GM20431 (cell line): ENCODE results near the gene NBEAL2.
"Not testable (repeated sequence)": the region's sequence is repeated elsewhere in the genome, so short reads cannot be mapped to it uniquely, and the experiment has no call there.

ENCODE experiments used
- in situ Hi-C: fragments of 300-500 bp; cut with MseI, MboI; formaldehyde crosslinking; loops from one replicate; pipeline ENCODE4 v1.15.0; 2020; ENCODE audit warnings: low sequenced_read_pairs; ENCODE audit not compliant: unreplicated experiment

Gene NBEAL2

DNA sequence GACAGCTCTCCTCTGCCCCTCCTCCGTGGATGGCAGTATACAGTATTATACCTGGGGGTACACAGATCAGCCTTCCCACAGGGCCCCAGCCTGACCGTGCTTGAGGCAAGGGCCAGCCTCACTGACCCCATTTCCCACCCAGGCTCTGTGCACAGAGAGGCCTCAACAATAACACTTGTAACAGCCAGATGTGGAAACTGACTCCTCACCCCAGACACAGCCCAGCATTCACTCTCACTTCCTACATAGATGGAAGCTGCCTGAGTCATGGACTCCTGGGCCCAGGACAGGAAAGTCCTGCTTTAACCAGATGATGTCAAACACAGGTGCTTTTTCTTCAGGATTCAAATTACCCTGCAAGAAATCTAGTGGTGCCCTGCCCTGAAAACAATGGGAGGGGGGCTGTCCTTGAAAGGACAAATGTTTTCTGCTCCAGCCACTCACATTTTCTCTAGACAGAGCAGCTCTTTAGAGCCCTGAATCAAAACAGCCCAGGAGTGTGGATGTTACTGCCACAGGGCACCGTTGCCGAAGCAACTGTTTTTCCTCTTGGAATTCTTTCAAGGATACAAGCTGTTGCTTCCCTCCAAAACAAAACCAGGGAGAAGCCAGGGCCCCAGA, 19.3 kb upstream of the NBEAL2 start:
- in situ Hi-C loops: no loop called here

DNA sequence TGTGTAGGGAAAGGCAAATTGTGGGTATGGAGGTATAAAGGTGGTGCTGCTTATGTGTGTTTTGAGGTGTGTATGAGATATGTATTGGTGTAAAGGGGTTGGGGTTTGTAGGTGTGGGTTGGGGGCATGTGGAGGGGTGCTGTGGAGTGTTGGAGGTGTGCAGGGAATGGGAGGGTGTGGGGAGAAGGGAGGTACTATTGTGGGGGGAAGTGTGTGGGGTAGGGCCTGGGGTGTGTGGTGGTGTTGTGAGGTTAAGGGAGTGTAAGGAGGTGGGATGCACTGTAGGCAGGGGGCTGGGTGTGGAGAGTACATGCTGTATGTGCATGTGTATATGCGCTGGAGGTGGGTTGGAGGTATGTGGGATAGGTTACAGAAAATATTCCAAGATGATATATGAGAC, 18.6 kb upstream of the NBEAL2 start:
- in situ Hi-C loops: no loop called here

DNA sequence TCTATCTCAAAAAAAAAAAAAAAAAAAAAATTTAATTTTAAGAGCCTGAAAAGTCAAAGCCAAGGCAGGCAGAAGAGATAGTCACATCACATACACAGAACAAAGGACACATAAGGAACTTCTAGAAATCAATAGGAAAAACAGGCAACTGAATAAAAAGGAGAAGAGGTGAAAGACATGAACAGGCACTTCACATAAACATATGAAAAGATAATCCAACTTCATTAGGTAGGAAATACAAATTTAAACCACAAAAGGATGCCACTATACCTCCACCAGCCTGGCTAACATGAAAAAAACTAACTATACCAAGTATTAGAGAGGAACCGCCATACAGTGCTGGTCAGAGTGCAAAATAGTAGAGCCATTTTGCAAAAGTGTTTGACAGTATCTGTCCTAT, 17.0 kb upstream of the NBEAL2 start:
- in situ Hi-C loops: no loop called here

DNA sequence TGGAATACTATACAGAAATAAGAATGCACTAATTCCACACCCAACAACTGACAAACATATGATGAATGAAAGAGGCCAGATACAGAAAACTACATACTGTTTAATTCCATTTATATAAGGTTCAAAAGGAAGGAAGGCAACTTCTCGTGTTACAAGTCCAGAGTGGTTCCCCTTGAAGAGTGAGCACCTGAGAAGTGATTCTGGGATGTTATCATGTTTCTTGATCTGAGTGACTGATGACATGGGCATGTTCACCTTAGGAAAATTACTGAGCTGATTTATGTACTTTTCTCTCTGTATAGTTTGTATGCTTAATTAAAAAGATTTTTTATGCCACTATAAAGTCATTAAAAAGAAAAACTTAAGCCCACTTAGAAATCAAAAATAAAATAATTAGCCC, 16.5 kb upstream of the NBEAL2 start:
- in situ Hi-C loops: no loop called here

DNA sequence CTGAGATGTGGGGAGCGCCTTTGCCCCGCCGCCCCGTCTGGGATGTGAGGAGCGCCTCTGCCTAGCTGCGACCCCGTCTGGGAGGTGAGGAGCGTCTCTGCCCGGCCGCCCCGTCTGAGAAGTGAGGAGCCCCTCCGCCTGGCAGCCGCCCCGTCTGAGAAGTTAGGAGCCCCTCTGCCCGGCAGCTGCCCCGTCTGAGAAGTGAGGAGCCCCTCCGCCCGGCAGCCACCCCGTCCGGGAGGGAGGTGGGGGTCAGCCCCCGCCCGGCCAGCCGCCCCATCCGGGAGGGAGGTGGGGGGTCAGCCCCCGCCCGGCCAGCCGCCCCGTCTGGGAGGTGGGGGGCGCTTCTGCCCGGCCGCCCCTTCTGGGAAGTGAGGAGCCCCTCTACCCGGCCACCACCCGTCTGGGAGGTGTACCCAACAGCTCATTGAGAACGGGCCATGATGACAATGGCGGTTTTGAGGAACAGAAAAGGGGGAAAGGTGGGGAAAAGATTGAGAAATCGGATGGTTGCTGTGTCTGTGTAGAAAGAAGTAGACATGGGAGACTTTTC, 15.4 kb upstream of the NBEAL2 start:
- in situ Hi-C loops: not testable (repeated sequence)

DNA sequence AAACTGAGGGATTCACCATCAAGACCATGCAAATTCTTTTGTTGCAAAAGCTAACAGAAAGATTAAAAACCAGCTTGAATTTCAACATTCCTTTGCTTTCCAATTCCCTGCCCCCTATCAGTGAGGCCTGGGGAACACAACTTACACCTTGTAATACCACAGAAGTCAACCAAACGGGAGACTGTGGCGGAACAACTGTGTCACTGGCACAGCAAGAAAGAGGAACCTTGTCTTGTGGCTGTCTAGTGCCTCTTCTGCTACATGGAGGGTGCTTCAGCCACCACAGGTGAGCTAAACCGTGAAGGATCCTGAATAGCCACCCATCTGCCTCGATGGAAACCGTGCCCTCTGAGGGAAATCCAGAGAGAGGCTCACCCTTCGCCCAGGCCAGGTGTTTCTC, 14.3 kb upstream of the NBEAL2 start:
- in situ Hi-C loops: no loop called here

DNA sequence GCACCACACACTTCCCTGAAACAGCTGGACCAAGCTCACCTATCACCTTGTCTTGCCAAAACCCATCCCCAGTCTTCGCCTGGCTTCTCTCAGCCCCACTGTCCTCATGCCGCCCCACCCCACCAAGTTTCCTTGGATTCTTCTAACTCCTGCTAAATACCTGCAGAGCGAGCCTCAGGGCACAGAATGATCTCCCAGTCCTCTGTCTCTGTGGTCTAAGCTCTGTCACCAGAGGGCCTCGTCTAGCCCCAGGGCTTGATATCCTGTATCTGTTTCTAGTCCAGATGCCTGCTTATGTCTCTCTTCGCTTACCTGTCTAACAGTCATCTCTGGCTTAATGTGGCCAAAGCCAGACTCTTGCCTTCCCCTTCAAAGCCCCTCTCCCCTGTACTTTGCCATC, 12.7 kb upstream of the NBEAL2 start:
- in situ Hi-C loops: no loop called here

DNA sequence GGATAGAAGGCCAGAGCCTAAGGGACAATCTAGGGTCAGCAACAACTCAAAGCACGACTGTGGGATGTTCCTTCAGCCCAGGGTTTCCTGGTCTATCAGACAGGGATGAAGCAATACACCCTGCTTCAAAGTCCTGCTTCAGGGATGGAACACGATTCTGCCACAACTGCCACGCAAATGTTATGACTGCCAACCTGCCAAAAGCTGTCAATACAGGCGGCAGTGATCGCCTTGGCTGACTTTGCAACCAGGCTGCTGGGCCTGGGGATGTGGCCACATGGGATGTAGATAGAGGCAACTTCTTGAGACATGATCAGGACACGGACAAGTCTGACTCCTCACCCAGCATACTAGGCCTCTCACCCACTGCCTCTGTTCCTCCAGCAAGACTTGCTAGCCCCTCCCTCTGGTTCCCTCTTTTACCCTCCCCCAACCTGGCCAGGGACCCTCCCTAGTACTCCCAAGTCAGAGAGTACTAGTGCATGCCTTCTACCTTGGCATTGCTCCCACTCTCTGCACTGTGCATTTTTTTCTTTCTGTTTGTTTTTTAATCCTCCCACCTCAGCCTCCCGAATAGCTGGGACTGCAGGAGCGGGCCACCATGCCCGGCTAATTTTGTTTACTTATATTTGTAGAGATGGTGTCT, 10.6 kb upstream of the NBEAL2 start:
- in situ Hi-C loops: no loop called here

DNA sequence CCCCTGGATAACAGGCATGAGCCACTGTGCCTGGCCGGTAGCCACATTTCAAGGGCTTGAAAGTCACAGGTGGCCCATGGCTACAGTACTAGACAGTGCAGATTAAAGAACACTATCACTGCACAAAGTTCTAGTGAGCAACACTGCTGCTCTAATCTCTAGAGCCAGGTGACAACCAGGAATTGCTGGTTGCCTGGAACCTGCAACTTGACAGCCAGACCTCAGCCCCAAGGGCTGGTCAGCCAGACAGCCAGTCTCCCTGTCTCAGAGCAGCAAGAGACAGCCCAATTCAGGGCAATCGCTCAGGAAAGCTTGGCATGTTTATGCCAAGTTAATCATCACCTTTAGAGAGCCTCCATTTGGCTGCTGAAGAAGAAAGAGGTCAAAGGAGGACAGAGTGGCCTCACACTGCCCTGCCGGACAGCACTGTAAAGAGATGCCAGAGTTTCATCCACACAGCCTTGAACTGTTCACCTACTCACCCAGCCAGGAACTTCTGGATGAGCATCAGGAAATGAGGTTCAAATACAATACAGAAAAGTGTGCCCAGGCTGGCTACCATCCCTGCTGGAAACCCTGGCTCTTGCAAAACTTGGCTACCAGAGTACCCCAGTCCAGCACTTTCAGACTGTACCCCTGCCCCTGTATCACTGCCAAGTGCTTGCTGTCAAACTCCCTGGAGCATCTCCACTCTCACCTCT, 8.9 kb upstream of the NBEAL2 start:
- in situ Hi-C loops: no loop called here

DNA sequence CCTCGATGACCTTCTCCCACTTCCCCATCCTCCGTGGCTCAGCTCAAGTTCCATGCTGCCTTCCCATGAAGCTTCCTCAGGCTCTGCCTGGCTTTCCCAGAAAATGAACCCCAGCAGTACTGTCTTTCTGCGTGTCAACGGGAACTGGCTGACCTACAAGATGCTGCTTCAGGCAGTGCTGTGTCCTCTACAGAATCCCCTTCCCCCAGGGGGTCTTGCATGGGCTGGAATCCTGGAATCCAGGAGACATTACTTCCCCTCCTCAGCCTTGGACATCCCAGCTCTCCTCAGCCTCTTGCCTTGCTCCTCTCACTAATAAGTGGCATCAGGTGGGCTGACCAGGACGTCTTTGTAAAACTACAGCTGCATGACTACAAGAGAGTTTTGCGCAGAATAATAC, 8.3 kb upstream of the NBEAL2 start:
- in situ Hi-C loops: no loop called here

DNA sequence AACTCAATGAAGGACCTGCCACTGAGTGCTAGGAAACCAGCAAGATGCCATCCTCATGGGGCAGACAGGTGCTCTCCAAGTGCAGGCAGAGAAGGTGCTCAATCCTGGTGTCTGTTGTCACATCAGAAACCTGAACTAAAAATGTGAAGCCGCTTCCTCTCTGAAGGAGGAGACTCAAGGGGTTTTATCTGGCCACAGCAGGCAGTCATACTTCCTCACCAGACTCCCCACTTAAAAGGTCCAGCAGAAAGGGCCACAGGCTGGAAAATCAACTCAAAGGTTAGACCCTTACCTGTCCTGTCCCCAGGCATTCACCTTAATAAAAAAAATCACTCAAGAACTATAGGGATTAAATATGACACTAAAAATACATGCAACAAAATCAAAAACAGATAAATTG, 7.7 kb upstream of the NBEAL2 start:
- in situ Hi-C loops: no loop called here

DNA sequence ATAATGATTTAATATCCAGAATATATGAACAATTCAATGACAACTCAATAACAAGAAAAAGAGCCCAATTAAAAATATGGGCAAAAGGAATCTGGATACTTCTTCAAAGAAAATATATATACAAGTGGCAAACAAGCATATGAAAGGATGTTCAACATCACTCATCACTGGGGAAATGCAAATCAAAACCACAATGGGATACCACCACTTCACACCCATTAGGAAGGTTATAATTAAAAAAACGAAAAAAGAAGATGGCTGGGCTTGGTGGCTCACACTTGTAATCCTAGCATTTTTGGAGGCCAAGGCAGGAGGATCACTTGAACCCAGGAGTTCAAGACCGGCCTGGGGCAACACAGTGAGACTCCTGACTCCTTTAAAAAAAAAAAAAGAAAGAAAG, 7.1 kb upstream of the NBEAL2 start:
- in situ Hi-C loops: no loop called here

DNA sequence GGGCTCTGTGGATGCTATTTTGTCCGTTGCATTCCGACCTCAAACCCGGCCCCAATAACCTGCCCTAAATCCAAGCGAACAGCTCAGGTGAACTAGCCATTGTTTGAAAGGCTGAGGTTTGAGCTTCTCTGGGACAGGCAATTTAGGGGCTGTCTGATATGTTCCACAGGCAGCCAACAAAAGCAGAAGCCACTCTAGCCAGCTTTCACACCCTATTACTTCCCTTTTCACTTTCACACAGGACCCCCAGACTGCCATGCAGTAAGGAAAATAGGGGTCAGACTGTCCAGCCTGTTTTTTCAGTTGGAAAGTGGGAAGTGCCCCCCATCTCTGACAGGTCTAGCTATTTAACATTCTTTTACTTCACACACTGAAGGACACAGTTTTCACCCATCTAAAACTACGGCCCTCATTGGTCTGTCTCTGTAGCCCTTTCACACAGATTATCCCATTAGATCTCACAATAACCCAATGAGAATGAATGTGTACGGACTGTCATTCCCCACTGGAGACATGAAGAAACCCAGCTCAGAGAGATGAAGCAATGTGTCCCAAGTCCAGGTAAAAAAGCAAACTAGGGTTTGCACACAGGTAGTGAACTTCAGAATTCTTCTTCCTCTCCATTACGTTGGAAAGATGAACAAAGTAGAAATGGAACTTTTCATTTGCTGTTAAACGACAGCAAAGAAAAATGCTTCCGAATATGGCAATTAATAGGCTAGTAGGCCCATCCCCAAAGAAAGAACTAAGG, 4.9 kb upstream of the NBEAL2 start:
- in situ Hi-C loops: no loop called here

DNA sequence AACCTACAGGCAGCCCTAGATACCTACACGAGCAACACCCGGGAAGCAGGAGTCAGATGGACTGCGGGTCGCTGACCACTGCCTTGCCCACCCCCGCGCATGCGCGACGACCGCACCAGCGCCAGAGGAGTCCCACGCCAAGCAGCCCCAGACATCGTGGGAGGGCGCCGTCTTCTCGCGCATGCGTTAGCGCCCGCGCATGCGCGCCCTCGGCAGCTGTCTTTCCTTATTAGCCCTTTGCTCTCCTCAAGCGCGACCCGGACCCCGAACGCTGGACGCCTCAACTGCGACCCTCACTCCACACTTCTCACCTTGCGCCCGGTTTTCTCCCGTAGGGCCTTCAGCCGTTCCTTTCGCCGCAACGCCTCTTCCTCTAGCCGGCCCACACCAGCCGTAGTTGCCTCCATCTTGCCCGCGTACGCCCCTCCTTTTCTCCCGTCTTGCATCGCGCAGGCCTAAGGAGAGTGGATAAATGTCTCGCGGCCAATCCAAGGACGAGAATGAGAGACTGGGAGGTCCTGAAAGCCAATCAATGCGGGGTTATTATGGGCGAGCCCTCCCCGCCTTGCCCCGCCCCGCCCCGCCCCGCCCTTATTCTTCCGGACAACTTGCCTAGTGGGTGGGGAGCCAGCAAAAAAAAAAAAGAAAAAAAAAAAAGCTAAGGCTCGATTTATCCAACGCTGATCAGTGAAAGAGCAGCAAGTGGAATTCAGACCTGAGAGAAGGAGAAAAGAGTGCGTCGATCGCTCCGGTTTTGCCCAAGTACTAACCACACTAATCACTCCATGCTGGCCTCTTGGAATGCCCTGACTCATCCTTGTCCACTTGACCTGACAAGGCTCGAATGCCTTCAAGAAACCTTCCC, 2.9 kb upstream of the NBEAL2 start, which contains the start of gene CCDC12:
CCDC12 (minus strand) TSS at position 420 of the 865 bp plus-strand sequence; CDS start at position 407, 13 bp downstream.
- in situ Hi-C loops: no loop called here

DNA sequence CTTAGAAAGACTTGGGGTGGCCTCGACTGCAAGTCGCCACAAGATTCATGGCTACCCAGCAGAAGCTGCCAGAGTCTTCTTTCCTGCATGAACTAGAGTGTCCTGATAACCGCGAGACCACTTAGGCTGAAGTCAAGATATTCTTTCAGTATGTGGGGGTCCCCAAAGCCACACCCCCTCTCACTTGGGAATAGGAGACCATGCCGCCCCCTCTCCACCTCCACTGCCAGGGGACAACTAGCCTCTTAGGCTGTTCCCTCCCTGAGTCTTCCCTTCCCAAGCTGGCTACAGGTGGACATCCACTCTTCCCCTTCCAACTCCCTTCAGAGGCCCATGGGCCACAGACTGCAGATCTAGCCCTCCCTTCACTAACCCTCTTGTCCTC, 1.7 kb upstream of the NBEAL2 start:
- in situ Hi-C loops: no loop called here

DNA sequence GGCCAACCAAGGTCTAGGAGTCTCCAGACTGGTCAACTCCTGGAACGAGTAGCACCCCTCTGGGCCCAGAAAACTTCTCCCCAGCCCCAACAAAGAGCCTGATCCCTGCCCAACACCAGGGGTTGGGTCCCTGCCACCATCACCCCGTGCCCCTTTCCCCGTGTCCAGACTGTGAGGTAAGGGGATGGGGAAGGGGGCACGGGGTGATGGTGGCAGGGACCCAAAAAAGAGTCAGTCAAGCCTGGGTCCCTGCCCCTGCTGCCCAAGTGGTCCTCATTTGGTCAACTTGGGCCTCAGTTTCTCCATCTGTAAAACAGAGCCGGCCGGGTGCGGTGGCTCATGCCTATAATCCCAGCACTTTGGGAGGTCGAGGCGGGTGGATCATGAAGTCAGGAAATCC, 1.1 kb upstream of the NBEAL2 start:
- in situ Hi-C loops: no loop called here

DNA sequence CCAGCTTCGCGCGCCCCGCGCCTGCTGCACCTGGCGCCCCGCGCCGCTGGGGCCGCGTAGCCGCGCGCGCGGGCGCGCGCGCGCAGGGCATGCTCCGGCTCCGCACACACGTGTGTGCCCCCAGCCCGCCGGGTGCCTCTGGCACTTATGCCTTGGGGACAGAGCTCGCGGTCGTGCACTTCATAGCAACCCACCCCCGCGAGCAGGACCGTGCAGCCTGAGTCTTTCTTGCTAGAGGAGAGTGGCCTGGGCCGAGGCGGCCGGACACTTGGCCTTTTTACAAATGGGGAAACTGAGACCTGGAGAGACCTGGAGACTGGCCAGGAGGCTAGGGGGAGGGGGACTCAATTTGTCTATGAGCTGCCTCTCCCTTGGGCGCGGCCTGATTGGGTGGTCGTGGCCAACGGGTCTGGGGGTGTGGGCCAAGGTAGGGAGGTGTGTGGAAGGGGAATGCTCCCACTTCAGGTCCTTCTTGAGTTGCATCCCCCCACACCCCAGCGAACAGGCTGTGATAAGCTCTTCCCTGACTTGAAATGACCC, 562 bp downstream of the NBEAL2 start:
- in situ Hi-C loops: no loop called here

DNA sequence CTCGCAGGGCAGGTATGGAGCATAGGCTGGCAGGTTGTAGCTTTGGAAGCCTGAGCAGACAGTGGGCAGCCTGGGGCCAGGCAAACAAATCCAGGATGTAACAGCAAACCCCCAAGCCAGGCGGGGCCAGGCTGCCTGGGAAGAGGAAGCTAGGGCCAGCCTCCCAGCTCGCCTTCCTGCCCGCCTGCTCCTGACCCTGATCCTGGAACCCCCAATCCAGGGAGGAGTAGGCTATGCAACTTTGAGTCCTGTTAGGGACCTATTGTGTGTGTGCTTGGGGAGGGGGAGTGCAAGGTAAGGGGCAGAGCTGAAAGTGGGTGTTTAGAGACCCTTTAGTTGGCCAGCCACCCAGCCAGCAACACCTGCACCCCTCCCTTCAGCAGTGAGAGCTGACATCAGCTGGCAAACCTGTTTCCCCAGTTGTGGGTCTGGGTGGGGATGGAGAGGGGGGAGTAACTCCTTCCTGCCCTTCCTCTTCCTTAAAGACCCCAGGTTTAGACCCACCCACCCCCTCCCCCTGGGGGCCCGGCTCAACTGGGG, 2.5 kb downstream of the NBEAL2 start:
- in situ Hi-C loops: no loop called here

DNA sequence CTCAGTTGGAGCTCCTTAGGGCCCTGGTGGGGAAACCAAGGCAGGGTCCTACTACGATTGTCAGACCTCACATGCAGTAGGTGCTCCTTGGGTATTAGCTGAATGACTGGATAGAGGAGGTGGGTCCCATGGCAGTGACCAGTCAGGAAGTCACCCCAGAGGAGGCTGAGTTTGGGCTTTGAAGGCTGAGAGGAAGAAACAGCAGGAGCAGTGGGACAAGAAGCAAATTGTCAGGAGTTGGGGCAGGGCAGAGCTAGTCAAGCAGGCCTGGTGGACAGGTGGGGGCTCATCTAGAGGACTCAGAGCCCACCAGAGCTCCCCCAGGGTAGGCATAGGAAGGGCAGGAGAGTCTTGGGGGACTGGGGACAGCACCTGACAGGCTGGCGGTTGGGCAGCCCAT, 3.1 kb downstream of the NBEAL2 start:
- in situ Hi-C loops: no loop called here
